NCI-H510A treated with DMSO at 0.1 percent for 48 hours (cell line): Measurements from ENCODE around the gene S100A7A.
"Not testable (repeated sequence)": the region's sequence is repeated elsewhere in the genome, so short reads cannot be mapped to it uniquely, and the experiment has no call there.

Experiments used
- DNase-seq: peaks from one replicate; lab custom pipeline; 2025; lab: John Stamatoyannopoulos, UW

The S100A7A gene

DNA sequence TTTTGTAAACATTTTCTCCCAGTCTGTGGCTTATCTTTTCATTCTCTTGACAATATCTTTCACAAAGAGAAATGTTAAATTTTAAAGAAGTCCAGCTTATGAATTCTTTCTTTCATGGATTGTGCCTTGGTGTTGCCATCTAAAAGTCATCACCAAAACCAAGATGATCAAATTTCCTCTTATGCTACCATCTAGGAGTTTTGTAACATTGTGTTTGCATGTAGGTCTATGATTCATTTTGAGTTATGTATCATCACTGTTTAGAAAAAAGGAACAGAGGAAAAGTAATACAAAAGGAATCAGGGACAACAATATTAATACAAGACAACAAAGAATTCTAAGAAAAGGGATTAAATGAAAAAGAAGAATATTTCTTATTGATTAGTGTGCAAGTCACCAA is 46.4 kb downstream of the S100A7A start:
- DNase-seq: not testable (repeated sequence)

DNA sequence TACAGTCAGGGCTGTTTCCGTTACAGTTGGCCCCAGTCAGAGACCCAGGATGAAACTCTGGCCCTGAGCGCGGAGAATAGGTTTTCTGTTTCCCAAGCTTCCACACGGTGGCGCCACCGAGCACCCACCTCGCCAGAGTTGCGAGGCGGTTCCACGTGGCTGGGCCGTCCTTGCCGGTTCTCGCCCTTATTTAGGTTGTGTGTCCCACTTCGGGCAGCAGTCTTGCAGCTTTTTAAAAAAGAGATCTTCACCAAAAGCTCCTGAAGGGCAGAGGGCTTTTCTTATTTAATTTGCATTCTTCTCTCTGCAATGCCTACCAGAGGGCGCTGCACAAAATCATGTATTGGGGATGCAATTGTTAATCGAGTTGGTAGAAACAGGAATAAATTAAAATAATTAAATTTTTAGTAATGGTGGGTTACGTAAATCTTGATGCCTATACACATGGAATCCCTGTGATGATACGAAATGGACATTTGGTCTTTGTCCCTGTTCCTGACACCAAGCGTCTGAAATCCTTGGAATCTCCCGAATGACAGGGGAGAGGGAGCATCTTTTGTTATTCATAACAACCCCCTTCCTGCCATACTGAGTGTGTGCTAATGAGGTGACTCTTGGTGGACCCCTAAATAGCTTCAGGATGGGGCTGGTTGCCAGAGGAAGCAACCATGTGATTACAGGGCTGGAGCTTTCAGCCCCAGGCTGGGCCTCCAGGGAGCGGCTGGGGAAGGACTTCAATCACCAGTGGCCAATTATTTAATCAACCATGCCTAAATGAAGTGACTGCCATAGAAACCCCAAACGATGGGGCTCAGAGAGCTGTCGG is 49.7 kb downstream of the S100A7A start:
- DNase-seq: no peak

DNA sequence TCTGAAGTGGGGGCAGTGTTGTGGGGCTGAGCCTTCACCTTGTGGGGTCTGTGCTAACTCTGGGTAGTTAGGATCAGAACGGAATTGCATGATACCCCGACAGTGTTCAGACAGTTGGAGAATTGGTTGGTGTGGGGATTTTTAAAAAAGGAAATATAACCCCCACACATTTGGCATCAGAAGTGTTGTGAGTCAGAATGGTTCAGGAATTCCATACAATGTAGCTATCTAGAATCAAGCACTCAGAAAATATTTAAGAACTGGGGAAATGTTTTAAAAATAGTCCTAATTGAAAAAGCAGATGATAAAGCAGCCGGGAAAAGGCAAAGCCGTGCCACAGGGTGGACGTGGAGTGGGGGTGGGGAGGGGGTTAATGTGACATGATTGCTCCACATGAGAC is 50.6 kb downstream of the S100A7A start:
- no peak for DNase-seq

DNA sequence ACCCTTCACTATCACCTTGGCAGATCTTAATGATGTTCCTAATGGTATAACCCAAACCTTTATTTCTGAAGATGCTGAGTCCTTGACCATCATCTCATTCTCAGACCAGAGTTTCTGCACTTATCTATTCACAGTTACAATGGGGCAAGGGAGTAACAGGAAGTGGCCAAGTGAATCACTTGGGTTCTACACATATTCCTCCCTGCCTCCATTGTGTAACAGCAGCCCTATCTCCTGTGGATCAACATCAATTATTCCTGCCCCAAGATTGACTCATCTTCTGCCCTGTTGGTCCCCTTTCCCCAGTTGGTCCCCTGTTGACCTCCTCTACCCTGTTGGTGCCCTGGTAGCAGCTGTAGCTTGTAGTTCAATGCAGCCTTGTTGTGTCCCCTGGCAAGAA is 54.4 kb downstream of the S100A7A start:
- DNase-seq: no peak
